Erythroblast (primary cell): ENCODE data around the gene RGS9BP.

Experiments
- GATA1 ChIP-seq: IDR thresholded peaks from 2 replicates; pipeline ENCODE4 v1.6.1; 2011; ENCODE audit warnings: low read depth, mild to moderate bottlenecking, control low read depth, low read length, moderate library complexity
- POLR2A ChIP-seq: IDR thresholded peaks from 2 replicates; pipeline ENCODE4 v1.6.1; 2011; ENCODE audit warnings: mild to moderate bottlenecking, low read length

DNA sequence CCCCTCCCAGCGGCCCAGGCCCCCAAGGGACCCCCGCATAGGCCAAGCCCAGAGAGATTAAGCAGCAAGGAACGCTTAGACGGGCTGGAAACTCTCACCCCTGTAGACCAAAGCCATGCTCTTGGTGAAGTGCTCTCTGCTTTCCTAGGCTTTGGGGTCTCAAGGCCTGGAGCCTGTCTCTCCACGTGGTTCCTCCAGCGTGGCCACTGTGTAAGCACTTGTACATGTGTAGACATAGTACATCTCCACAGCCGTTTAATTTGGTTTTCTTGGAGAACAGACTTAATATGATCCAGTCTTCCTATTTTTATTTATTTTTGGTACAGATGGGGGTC, 17.0 kb downstream of the RGS9BP start:
- no peak for TF ChIP-seq POLR2A
- TF ChIP-seq GATA1 = no peak
